H1 (cell line): ENCODE data around the gene CEP170. TPM values are rescaled to one million over a fixed set of nuclear protein-coding genes. Genes with fewer than 3 reads are reported as not detected.

Source experiments
- CTCF ChIA-PET: fragments of 300-600 bp; sonication (Branson Sonifier 250); formaldehyde crosslinking; loops from one replicate; lab custom pipeline; 2021; ENCODE audit not compliant: partially characterized antibody; lab: Charles Lee
- POLR2A ChIA-PET: fragments of 300-600 bp; sonication (Branson Sonifier 250); formaldehyde crosslinking; loops from one replicate; lab custom pipeline; 2021; ENCODE audit warnings: inconsistent platforms; ENCODE audit not compliant: partially characterized antibody; lab: Charles Lee
- DNase-seq, 2 experiments: peaks; one replicate each; pipeline versions ENCODE4 v3.0.0 to v3.0.0-alpha.2; 2010 to 2022; ENCODE audit warnings: low spot score in 2 of 2, low read depth in 1 of 2, mixed read lengths in 1 of 2
- FAIRE-seq: peaks from 2 replicates; lab custom pipeline; 2011; peaks lifted over from hg19 to GRCh38; lab: Jason Lieb, UNC
- H2AFZ ChIP-seq: 2 replicates; pipeline ENCODE4 v1.8.1; 2012; ENCODE audit warnings: low read length, inconsistent platforms
- H2AK5ac ChIP-seq: 2 replicates; pipeline ENCODE4 v1.6.1; 2013; ENCODE audit warnings: low read depth, low read length
- H2BK120ac ChIP-seq: replicated peaks from 2 replicates; pipeline ENCODE3; 2013; ENCODE audit warnings: low read depth, low read length, inconsistent platforms
- H2BK12ac ChIP-seq: 2 replicates; pipeline ENCODE4 v1.6.1; 2013; ENCODE audit warnings: low read depth, low read length
- H2BK15ac ChIP-seq: 2 replicates; pipeline ENCODE4 v1.6.1; 2013; ENCODE audit warnings: low read length
- H2BK20ac ChIP-seq: 2 replicates; pipeline ENCODE4 v1.6.1; 2013; ENCODE audit warnings: low read length
- H2BK5ac ChIP-seq: 2 replicates; pipeline ENCODE4 v1.6.1; 2013; ENCODE audit warnings: low read depth, low read length
- H3K14ac ChIP-seq: 2 replicates; pipeline ENCODE4 v1.6.1; 2013; ENCODE audit warnings: inconsistent platforms; ENCODE audit not compliant: insufficient read length
- H3K18ac ChIP-seq: 2 replicates; pipeline ENCODE4 v1.6.1; 2013; ENCODE audit warnings: low read length; ENCODE audit errors: extremely low read depth
- H3K23ac ChIP-seq: 2 replicates; pipeline ENCODE4 v1.6.1; 2013; ENCODE audit warnings: inconsistent platforms; ENCODE audit not compliant: insufficient read length
- H3K23me2 ChIP-seq: 2 replicates; pipeline ENCODE4 v1.6.1; 2013; ENCODE audit warnings: low read depth, low read length
- H3K27ac ChIP-seq: 2 replicates; pipeline ENCODE4 v1.6.1; 2011; ENCODE audit warnings: low read depth, low read length, inconsistent platforms
- H3K27me3 ChIP-seq, 4 experiments: replicated peaks in 1 of 4; 1 replicate in 1 of 4; 2 replicates in 3 of 4; pipeline versions ENCODE4 v1.6.1 to v1.8.1; 2011 to 2013; ENCODE audit warnings: low read length in 3 of 4, mild to moderate bottlenecking in 3 of 4, inconsistent platforms in 2 of 4, mixed read lengths in 2 of 4, moderate library complexity in 1 of 4; ENCODE audit not compliant: control insufficient read depth in 3 of 4, insufficient read depth in 3 of 4; ENCODE audit errors: extremely low read depth in 1 of 4
- H3K36me3 ChIP-seq, 4 experiments: 2 replicates each; pipeline versions ENCODE4 v1.6.1 to v1.8.1; 2011 to 2013; ENCODE audit warnings: mild to moderate bottlenecking in 4 of 4, low read length in 3 of 4, moderate library complexity in 2 of 4, control low read depth in 1 of 4, inconsistent platforms in 1 of 4; ENCODE audit not compliant: insufficient read depth in 4 of 4, control insufficient read depth in 2 of 4
- H3K4ac ChIP-seq: replicated peaks from 2 replicates; pipeline ENCODE3; 2013; ENCODE audit warnings: low read length, low read depth, mixed read lengths, inconsistent platforms; ENCODE audit not compliant: insufficient read length
- H3K4me1 ChIP-seq, 4 experiments: replicated peaks in 1 of 4; 1 replicate in 1 of 4; 2 replicates in 3 of 4; pipeline versions ENCODE4 v1.6.1 to v1.8.1; 2011 to 2013; ENCODE audit warnings: low read length in 3 of 4, inconsistent platforms in 2 of 4, mixed read lengths in 1 of 4; ENCODE audit not compliant: insufficient read depth in 4 of 4, control insufficient read depth in 3 of 4
- H3K4me2 ChIP-seq, 2 experiments: 2 replicates each; pipeline versions ENCODE4 v1.6.1 to v1.8.1; 2011 to 2013; ENCODE audit warnings: low read depth in 2 of 2, low read length in 2 of 2, control low read depth in 1 of 2, inconsistent platforms in 1 of 2, mild to moderate bottlenecking in 1 of 2; ENCODE audit not compliant: insufficient read depth in 1 of 2
- H3K4me3 ChIP-seq, 4 experiments: fragments of 200-600, 300-600 bp in 1 of 4; sonication (generic), shearing (Covaris generic), sonication (Bioruptor Twin) in 1 of 4; 2 replicates each; pipeline versions ENCODE4 v1.5.1 to v1.8.1; 2011 to 2016; ENCODE audit warnings: low read length in 4 of 4, low read depth in 3 of 4, control low read depth in 2 of 4, inconsistent platforms in 2 of 4, mild to moderate bottlenecking in 2 of 4, mixed read lengths in 1 of 4, moderate library complexity in 1 of 4; ENCODE audit not compliant: insufficient read depth in 2 of 4; ENCODE audit errors: extremely low read depth in 1 of 4
- H3K56ac ChIP-seq: replicated peaks from 2 replicates; pipeline ENCODE3; 2013; ENCODE audit warnings: low read depth, mild to moderate bottlenecking, mixed read lengths, low read length, inconsistent platforms; ENCODE audit not compliant: insufficient read length
- H3K79me1 ChIP-seq: 2 replicates; pipeline ENCODE4 v1.6.1; 2013; ENCODE audit warnings: low read depth, low read length, control low read depth
- H3K79me2 ChIP-seq, 2 experiments: 2 replicates each; pipeline versions ENCODE4 v1.6.1 to v1.8.1; 2012 to 2013; ENCODE audit warnings: low read length in 2 of 2, mild to moderate bottlenecking in 2 of 2, inconsistent platforms in 1 of 2; ENCODE audit not compliant: insufficient read depth in 2 of 2, control insufficient read depth in 1 of 2
- H3K9ac ChIP-seq, 4 experiments: replicated peaks in 1 of 4; 1 replicate in 1 of 4; 2 replicates in 3 of 4; pipeline versions ENCODE4 v1.6.1 to v1.8.1; 2011 to 2013; ENCODE audit warnings: low read depth in 3 of 4, low read length in 3 of 4, control low read depth in 2 of 4, mild to moderate bottlenecking in 2 of 4, moderate library complexity in 2 of 4, inconsistent platforms in 1 of 4; ENCODE audit errors: extremely low read depth in 1 of 4
- H3K9me3 ChIP-seq, 2 experiments: 2 replicates each; pipeline versions ENCODE4 v1.6.1 to v1.8.1; 2012 to 2013; ENCODE audit warnings: mild to moderate bottlenecking in 2 of 2, moderate library complexity in 2 of 2, control low read depth in 1 of 2, inconsistent platforms in 1 of 2, low read depth in 1 of 2, low read length in 1 of 2, mixed read lengths in 1 of 2; ENCODE audit not compliant: insufficient read depth in 2 of 2
- H4K20me1 ChIP-seq, 2 experiments: replicated peaks in 1 of 2; 2 replicates each; pipeline versions ENCODE3 to v1.8.1; 2011 to 2013; ENCODE audit warnings: inconsistent platforms in 2 of 2, low read length in 2 of 2, mild to moderate bottlenecking in 1 of 2; ENCODE audit not compliant: insufficient read depth in 2 of 2, control insufficient read depth in 1 of 2
- H4K5ac ChIP-seq: 2 replicates; pipeline ENCODE4 v1.6.1; 2013; ENCODE audit warnings: low read length, low read depth, mixed read lengths, inconsistent platforms; ENCODE audit not compliant: insufficient read length
- H4K8ac ChIP-seq: 2 replicates; pipeline ENCODE4 v1.8.0; 2013; ENCODE audit warnings: mild to moderate bottlenecking, moderate library complexity, low read length, inconsistent platforms; ENCODE audit not compliant: insufficient read depth; ENCODE audit errors: extremely low read depth
- H4K91ac ChIP-seq: replicated peaks from 2 replicates; pipeline ENCODE3; 2013; ENCODE audit warnings: low read length, mixed read lengths, inconsistent platforms; ENCODE audit not compliant: insufficient read length
- HDAC6 ChIP-seq: IDR thresholded peaks from one replicate; pipeline ENCODE4 v1.7.1; 2012; ENCODE audit warnings: low read depth, mild to moderate bottlenecking, inconsistent platforms, low read length, moderate library complexity
- JUN ChIP-seq: IDR thresholded peaks from 2 replicates; pipeline ENCODE4 v1.6.1; 2011; ENCODE audit warnings: low read depth, mild to moderate bottlenecking, improper control_type of control experiment, low read length
- WGBS, 2 experiments: shearing (Covaris generic) in 1 of 2; methylation state at CpG; one replicate each; pipeline versions ENCODE4 v1.1.6 to v1.1.7; 2013 to 2015; ENCODE audit warnings: low lambda C conversion rate in 2 of 2, mixed read lengths in 2 of 2, inconsistent platforms in 1 of 2, low coverage in 1 of 2, missing lambda C conversion rate in 1 of 2; ENCODE audit not compliant: insufficient replicate concordance in 2 of 2, insufficient coverage in 1 of 2, insufficient read length in 1 of 2; ENCODE audit errors: extremely low coverage in 1 of 2, missing lambda C conversion rate in 1 of 2; 5-methylcytosine and 5-hydroxymethylcytosine counted together
- polyA plus RNA-seq, 7 experiments: library from polyadenylated mRNA; depleted of rRNA in 3 of 7; stranded (reverse) in 5 of 7; unstranded in 2 of 7; fragments of >200 nt in 5 of 7; fragments of 200-250 nt in 2 of 7; gene quantifications; 1 replicate in 5 of 7; 2 replicates in 1 of 7; 4 replicates in 1 of 7; pipeline versions ENCODE4 v1.2.1 to v1.2.3, GENCODE V29; 2011 to 2013; ENCODE audit warnings: missing spikeins in 2 of 7, mixed read lengths in 2 of 7
- total RNA-seq: library from RNA; stranded (reverse); fragmentation: NEBNext Ultra II Directional; extraction: Animal tissue kit (Norgen Biotek cat#: 25700); gene quantifications from 2 replicates; pipeline ENCODE4 v1.2.1, GENCODE V29; 2021

CEP170 gene
- total and polyA plus RNA-seq, 2 of the 8 experiments (the other 6 are each of a cell fraction or from before 2014, with no cell fraction given) = 33.1 to 97.2 TPM

GRCh38 chr1:243255791-243256512 is 871 bp upstream of the CEP170 start, which contains the start of gene SDCCAG8:
Gene SDCCAG8 (plus strand): TSS chr1:243256041. CDS start chr1:243256174, 133 bp downstream.
- Histone ChIP-seq H3K18ac (peak within 1 kb of the TSS; percentile 89; the same call in 1 of the 2 replicates), H2AK5ac (no peak within 1 kb of the TSS), H3K56ac (peak within 1 kb of the TSS; percentile 63), H3K23me2 (peaks cover 16% of the 10 kb centered on the region), H3K4ac (no peak within 1 kb of the TSS), H4K91ac (peak within 1 kb of the TSS; percentile 77), H3K79me1 (no peaks in the 10 kb centered on the region), H3K4me3 (peak within 1 kb of the TSS; percentile 76 to 97 (median 93)), H4K8ac (peak within 1 kb of the TSS; percentile 96), H2BK20ac (no peak within 1 kb of the TSS), H2BK15ac (no peak within 1 kb of the TSS), H3K23ac (no peak within 1 kb of the TSS), H3K14ac (no peak within 1 kb of the TSS), H4K5ac (peak within 1 kb of the TSS; percentile 46), H2AFZ (peak within 1 kb of the TSS; percentile 90), H3K27me3 (no peaks in the 10 kb centered on the region), H3K36me3 (no peaks in the 10 kb centered on the region), H3K4me2 (peak within 1 kb of the TSS; percentile 85 to 93), H3K79me2 (peaks cover 7 to 37% of the 10 kb centered on the region in 2 experiments; a peak in 3 of 4 replicates), H4K20me1 (peaks cover 2 to 3% of the 10 kb centered on the region in 2 experiments), H3K9me3 (no peaks in the 10 kb centered on the region), H2BK120ac (no peak within 1 kb of the TSS), H3K9ac (peak within 1 kb of the TSS; percentile 70 to 86 (median 76)), H2BK5ac (peak within 1 kb of the TSS; percentile 84), H3K4me1 (peaks cover 0 to 3% (median 2%) of the 10 kb centered on the region in 4 experiments; a peak in 1 of 7 replicates), H3K27ac (peak within 1 kb of the TSS; percentile 77), H2BK12ac (no peak within 1 kb of the TSS)
- WGBS, 2 experiments = 7% methylated on average over 32 of the region's 32 CpGs; no CpG with 5 or more reads in 1 of the 2 experiments
- peak; percentile 96 for FAIRE-seq
- POLR2A ChIA-PET = interaction anchor here (0.5 to 3.7 kb wide), 6 partner anchors 9 to 1208 kb away, joined by 3 to 15 read pairs (median 4); no protein-coding TSS in a partner anchor
- CTCF ChIA-PET = interaction anchor here (0.7 kb wide), 1 partner anchor 68 kb away, joined by 3 read pairs; no protein-coding TSS in a partner anchor
- DNase-seq = peak; percentile 91 to 99
- TF ChIP-seq JUN (no peak), HDAC6 (no peak)
